GM13977 (cell line): ENCODE results near the gene KL.

Experiments
- DNase-seq: peaks from one replicate; pipeline ENCODE4 v3.0.0; 2012; ENCODE audit warnings: low spot score
- in situ Hi-C: fragments of 300-500 bp; cut with MboI; formaldehyde crosslinking; loops from one replicate; pipeline ENCODE4 v1.12.0; 2022; ENCODE audit warnings: low sequenced_read_pairs, low pct_unique_long_range_greater_than_20kb, mixed read lengths, inconsistent platforms; ENCODE audit not compliant: unreplicated experiment
- TF ChIP-seq, protein P1 (sequence below): IDR thresholded peaks from 2 replicates; pipeline ENCODE4 v1.5.1; 2012; ENCODE audit warnings: mild to moderate bottlenecking, control low read depth; ENCODE audit not compliant: insufficient read depth; ENCODE audit errors: extremely low read depth, missing control alignments

Gene KL

DNA sequence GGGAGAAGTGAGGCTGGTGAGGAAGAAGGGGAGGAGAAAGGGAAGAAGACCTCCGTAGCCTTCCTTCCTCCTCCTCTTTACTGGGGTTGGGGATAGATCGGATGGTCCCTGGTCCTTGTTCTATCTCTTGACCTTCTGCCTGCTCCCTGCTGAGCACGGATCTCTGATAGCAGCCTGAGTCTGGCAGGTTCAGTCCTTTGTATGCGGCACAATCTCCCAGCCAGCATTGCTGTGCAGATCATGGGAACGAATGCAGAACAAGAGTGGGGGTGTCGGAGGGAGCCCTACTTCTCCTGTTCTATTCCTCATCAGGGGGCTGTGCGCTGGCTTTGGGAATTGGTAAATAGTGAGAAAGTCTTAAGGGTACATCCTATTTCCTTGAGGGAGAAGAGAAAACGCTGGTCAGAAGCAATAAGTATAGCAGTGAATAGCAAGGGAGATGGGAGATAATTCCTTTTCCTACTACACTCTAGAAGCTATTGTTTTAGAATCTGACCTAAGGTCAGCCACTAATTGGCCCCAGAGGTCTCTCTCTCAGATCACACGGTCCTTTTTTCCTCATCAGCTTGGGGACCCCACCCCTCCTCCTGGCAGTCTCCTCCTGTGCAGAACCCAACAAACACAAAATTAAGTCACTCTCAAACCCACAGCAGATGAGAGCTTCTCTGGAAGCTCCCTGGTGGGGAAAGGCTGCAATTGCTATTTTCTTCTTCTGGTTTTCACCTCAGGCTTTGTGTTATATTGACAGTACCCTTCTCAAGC, 41.0 kb downstream of the KL start:
- TF ChIP-seq, protein P1, sequence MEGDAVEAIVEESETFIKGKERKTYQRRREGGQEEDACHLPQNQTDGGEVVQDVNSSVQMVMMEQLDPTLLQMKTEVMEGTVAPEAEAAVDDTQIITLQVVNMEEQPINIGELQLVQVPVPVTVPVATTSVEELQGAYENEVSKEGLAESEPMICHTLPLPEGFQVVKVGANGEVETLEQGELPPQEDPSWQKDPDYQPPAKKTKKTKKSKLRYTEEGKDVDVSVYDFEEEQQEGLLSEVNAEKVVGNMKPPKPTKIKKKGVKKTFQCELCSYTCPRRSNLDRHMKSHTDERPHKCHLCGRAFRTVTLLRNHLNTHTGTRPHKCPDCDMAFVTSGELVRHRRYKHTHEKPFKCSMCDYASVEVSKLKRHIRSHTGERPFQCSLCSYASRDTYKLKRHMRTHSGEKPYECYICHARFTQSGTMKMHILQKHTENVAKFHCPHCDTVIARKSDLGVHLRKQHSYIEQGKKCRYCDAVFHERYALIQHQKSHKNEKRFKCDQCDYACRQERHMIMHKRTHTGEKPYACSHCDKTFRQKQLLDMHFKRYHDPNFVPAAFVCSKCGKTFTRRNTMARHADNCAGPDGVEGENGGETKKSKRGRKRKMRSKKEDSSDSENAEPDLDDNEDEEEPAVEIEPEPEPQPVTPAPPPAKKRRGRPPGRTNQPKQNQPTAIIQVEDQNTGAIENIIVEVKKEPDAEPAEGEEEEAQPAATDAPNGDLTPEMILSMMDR = peak; percentile 45
- peak; percentile 69 for DNase-seq
- in situ Hi-C loops = no loop called here

DNA sequence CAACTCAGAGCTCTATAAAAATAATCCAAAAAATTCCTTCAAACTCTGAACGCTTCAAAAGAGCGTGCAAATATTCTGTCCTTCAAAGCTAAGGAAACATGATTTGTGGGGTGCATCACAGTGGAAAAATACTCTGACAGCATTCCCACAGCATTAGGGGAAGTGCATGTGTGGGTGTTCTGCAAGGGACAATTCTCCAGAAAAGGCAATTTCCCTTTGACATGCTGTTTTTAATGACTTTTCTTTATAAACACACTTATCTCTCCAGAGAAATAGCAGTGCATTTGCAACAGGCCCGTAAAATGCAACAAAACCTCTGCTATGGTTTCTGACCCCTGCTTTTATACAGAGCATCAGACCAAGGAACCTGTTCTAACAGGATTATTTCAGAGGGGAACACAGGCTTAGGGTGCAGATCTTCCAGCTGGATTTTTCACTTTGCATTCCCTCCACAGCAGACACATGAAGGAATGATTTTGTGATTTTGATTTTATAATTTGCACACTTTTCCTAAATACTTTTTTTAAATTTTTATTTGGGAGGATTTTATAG, 42.6 kb downstream of the KL start:
- in situ Hi-C loops = no loop called here
- DNase-seq = no peak
- TF ChIP-seq, protein P1 = no peak

DNA sequence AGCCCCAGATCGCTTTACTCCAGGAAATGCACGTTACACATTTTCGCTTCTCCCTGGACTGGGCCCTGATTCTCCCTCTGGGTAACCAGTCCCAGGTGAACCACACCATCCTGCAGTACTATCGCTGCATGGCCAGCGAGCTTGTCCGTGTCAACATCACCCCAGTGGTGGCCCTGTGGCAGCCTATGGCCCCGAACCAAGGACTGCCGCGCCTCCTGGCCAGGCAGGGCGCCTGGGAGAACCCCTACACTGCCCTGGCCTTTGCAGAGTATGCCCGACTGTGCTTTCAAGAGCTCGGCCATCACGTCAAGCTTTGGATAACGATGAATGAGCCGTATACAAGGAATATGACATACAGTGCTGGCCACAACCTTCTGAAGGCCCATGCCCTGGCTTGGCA, 44.6 kb downstream of the KL start:
- TF ChIP-seq, protein P1 = no peak
- in situ Hi-C loops = no loop called here

DNA sequence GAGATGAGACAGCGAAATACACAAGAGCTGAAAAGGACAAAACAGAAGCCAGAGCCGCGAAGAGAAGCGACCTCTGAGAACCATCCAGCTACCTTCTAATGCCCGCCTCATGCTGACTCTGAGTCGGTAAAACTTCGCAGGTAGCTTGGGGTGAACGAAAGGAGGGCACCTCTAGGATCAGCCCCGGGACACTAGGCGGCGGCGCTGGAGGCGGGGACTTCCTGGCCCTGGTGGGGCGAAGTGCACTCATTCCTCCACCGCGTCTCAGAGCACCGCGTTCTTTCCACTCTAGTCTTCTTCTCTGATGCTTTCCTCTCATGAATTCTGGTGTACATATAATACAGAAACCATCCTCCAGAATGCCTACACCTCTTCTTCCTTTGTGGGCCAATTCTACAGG, 50.1 kb downstream of the KL start:
- in situ Hi-C loops = no loop called here
- DNase-seq = no peak
- TF ChIP-seq, protein P1 = no peak

More for the DNA sequence above, 44.6 kb downstream of the KL start:
- no peak for DNase-seq

GRCh38 chr13:33069365-33069764, 53.1 kb downstream of the KL start:
- no peak for DNase-seq
- TF ChIP-seq, protein P1 = peak; percentile 34
- in situ Hi-C loops = no loop called here

DNA sequence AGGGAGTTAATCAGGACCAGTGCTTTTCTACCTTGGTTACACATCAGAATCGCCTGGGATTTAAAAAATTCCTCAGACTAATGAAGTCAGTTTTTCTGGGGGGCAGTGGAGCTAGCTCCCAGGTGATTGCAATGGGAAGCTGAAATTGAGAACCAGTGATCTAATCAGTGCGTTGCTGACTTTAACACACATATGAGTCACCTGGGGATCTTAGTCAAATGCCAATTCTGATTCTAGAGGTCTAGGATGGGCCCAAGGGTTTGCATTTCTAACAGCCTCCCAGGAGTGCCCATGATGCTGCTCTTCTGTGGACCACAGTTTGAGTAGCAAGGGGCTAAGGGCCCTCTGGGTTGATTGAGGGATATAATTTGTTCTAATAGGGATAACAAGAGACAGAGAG, 54.5 kb downstream of the KL start:
- DNase-seq = no peak
- TF ChIP-seq, protein P1 = no peak
- in situ Hi-C loops = no loop called here
